K562 (cell line): ENCODE results near the gene ELOF1. TPM values are rescaled to one million over a fixed set of nuclear protein-coding genes. Genes with fewer than 3 reads are reported as not detected.

ENCODE experiments used
- ATAC-seq: fragments of 200-7000 bp; cut with Tn5 transposase; 3 replicates; pipeline ENCODE4 v1.9.1; 2020; ENCODE audit warnings: moderate library complexity
- BruUV-seq: library from RNA; stranded (reverse); fragments of 400-500 nt; replicated peaks from 2 replicates; lab custom pipeline; 2021; lab: Mats Ljungman, UMichigan
- CTCF ChIA-PET: fragments of 300-600 bp; formaldehyde crosslinking; extraction: SDS; loops from one replicate; lab custom pipeline; 2021; ENCODE audit warnings: low intra/inter-chr PET ratio; lab: Yijun Ruan, JAX
- POLR2A ChIA-PET: fragments of 300-600, 350-650 bp; sonication (Branson Sonifier 250); formaldehyde crosslinking; extraction: SDS; loops from one replicate; lab custom pipeline; 2021; ENCODE audit warnings: antibody characterized with exemption, inconsistent platforms; lab: Yijun Ruan, JAX
- DNase-seq, 4 experiments: peaks; one replicate each; pipeline versions ENCODE4 v3.0.0 to v3.0.0-alpha.2; 2011 to 2018; ENCODE audit warnings: low spot score in 3 of 4, mixed read lengths in 3 of 4; ENCODE audit errors: extremely low read depth in 1 of 4
- FAIRE-seq: peaks from 2 replicates; lab custom pipeline; 2011; peaks lifted over from hg19 to GRCh38; lab: Jason Lieb, UNC
- H2AFZ ChIP-seq: 2 replicates; pipeline ENCODE4 v1.6.0; 2011; ENCODE audit warnings: low read depth, low read length, control low read depth, inconsistent platforms
- H3K27ac ChIP-seq: fragments of 200-600 bp; 3 replicates; pipeline ENCODE4 v1.8.0; 2011; ENCODE audit warnings: low read depth, mild to moderate bottlenecking, control low read depth, inconsistent platforms, low read length, moderate library complexity, mixed read lengths; ENCODE audit errors: extremely low read depth
- H3K27me3 ChIP-seq, 2 experiments: fragments of 300-600 bp in 1 of 2; 2 replicates in 1 of 2; 3 replicates in 1 of 2; pipeline versions ENCODE4 v1.6.0 to v1.8.0; 2011; ENCODE audit warnings: inconsistent platforms in 2 of 2, low read length in 2 of 2, mild to moderate bottlenecking in 1 of 2, mixed read lengths in 1 of 2, moderate library complexity in 1 of 2; ENCODE audit not compliant: control insufficient read depth in 2 of 2, insufficient read depth in 2 of 2
- H3K36me3 ChIP-seq: fragments of 300-600 bp; 3 replicates; pipeline ENCODE4 v1.8.0; 2011; ENCODE audit warnings: mild to moderate bottlenecking, low read length, inconsistent platforms; ENCODE audit not compliant: control insufficient read depth, insufficient read depth
- H3K4me1 ChIP-seq, 2 experiments: fragments of 200-600 bp in 1 of 2; replicated peaks in 1 of 2; 2 replicates in 1 of 2; 3 replicates in 1 of 2; pipeline versions ENCODE4 v1.5.1 to v1.8.0; 2011; ENCODE audit warnings: inconsistent platforms in 2 of 2, low read length in 2 of 2, mild to moderate bottlenecking in 1 of 2, mixed read lengths in 1 of 2, moderate library complexity in 1 of 2; ENCODE audit not compliant: control insufficient read depth in 2 of 2, insufficient read depth in 2 of 2
- H3K4me2 ChIP-seq: 2 replicates; pipeline ENCODE4 v1.6.1; 2011; ENCODE audit warnings: low read length, control low read depth, inconsistent platforms, mixed read lengths; ENCODE audit not compliant: insufficient read depth
- H3K4me3 ChIP-seq: fragments of 200-600 bp; sonication (generic), shearing (Covaris generic); 2 replicates; pipeline ENCODE4 v1.5.1; 2016; ENCODE audit warnings: control low read depth, inconsistent platforms
- H3K79me2 ChIP-seq: fragments of 200-600 bp; 3 replicates; pipeline ENCODE4 v1.8.0; 2011; ENCODE audit warnings: low read length, inconsistent platforms; ENCODE audit not compliant: control insufficient read depth, insufficient read depth
- H3K9ac ChIP-seq, 2 experiments: 2 replicates each; pipeline versions ENCODE4 v1.6.0 to v1.6.1; 2011; ENCODE audit warnings: low read depth in 2 of 2, low read length in 2 of 2, control low read depth in 1 of 2, inconsistent platforms in 1 of 2, mild to moderate bottlenecking in 1 of 2, mixed read lengths in 1 of 2; ENCODE audit not compliant: insufficient read depth in 1 of 2
- H3K9me1 ChIP-seq: one replicate; pipeline ENCODE4 v1.6.0; 2011; ENCODE audit warnings: inconsistent platforms, mild to moderate bottlenecking, low read length, moderate library complexity; ENCODE audit not compliant: control insufficient read depth, insufficient read depth
- H3K9me3 ChIP-seq: replicated peaks from 2 replicates; pipeline ENCODE4 v1.5.1; 2011; ENCODE audit warnings: low read depth, low read length, inconsistent platforms; ENCODE audit not compliant: control insufficient read depth, insufficient read depth
- H4K20me1 ChIP-seq: replicated peaks from 2 replicates; pipeline ENCODE4 v1.6.1; 2011; ENCODE audit warnings: low read length, inconsistent platforms, mixed read lengths; ENCODE audit not compliant: control insufficient read depth, insufficient read depth
- CHD1 ChIP-seq: fragments of 200-600 bp; sonication (generic); IDR thresholded peaks from one replicate; pipeline ENCODE4 v1.6.1; 2012; ENCODE audit warnings: mild to moderate bottlenecking, moderate library complexity, low read length, inconsistent platforms
- HDGF ChIP-seq: fragments of 450-650 bp; IDR thresholded peaks from 2 replicates; pipeline ENCODE4 v1.6.1; 2016
- KLF6 ChIP-seq: fragments of 250-450 bp; sonication (Bioruptor Pico); IDR thresholded peaks from 2 replicates; pipeline ENCODE4 v1.4.0; 2020; ENCODE audit warnings: mild to moderate bottlenecking, moderate library complexity, borderline replicate concordance
- NFE2 ChIP-seq: IDR thresholded peaks from 2 replicates; pipeline ENCODE4 v1.6.1; 2014; ENCODE audit warnings: antibody characterized with exemption, low read depth
- NR1H2 ChIP-seq: sonication (generic); formaldehyde crosslinking; IDR thresholded peaks from 2 replicates; pipeline ENCODE4 v1.4.0; 2020; ENCODE audit warnings: mild to moderate bottlenecking, missing genetic modification reagents
- NR2C2 ChIP-seq, 2 experiments: fragments of 200-800 bp in 1 of 2; sonication (Bioruptor generic) in 1 of 2; sonication (generic) in 1 of 2; formaldehyde crosslinking in 1 of 2; IDR thresholded peaks; 2 replicates each; pipeline versions ENCODE4 v1.6.1 to v1.8.0; 2016 to 2022; ENCODE audit warnings: mild to moderate bottlenecking in 1 of 2, missing compliant biosample characterization in 1 of 2, missing genetic modification characterization in 1 of 2, missing genetic modification reagents in 1 of 2
- POLR2G ChIP-seq: fragments of 200-400 bp; formaldehyde crosslinking; IDR thresholded peaks from 2 replicates; pipeline ENCODE4 v1.6.1; 2017; ENCODE audit warnings: low read depth, mild to moderate bottlenecking, antibody characterized with exemption, low read length, moderate library complexity
- SMARCC2 ChIP-seq: fragments of 450-650 bp; IDR thresholded peaks from 2 replicates; pipeline ENCODE4 v1.6.1; 2017; ENCODE audit warnings: antibody characterized with exemption, moderate library complexity, mild to moderate bottlenecking, low read depth
- ZC3H11A ChIP-seq: IDR thresholded peaks from 2 replicates; pipeline ENCODE4 v1.6.1; 2012; ENCODE audit warnings: low read depth, low read length, improper control_type of control experiment
- ZEB2 ChIP-seq: fragments of 450-650 bp; IDR thresholded peaks from 2 replicates; pipeline ENCODE4 v1.6.1; 2016
- ZNF551 ChIP-seq: fragments of 250-450 bp; sonication (Bioruptor Pico); IDR thresholded peaks from 2 replicates; pipeline ENCODE4 v1.5.0; 2021; ENCODE audit warnings: mild to moderate bottlenecking, moderate library complexity
- ZNF77 ChIP-seq: fragments of 250-450 bp; sonication (Bioruptor Pico); IDR thresholded peaks from 2 replicates; pipeline ENCODE4 v1.5.0; 2020
- whole genome bisulfite sequencing: fragments of 100-300 bp; shearing (Covaris generic); methylation state at CpG from one replicate; pipeline ENCODE4 v1.1.6; 2016; ENCODE audit warnings: low coverage, mixed read lengths; ENCODE audit not compliant: insufficient coverage; ENCODE audit errors: missing lambda C conversion rate; 5-methylcytosine and 5-hydroxymethylcytosine counted together
- in situ Hi-C: fragments of 300-500 bp; cut with MboI; formaldehyde crosslinking; loops from 4 replicates; pipeline ENCODE4 v1.15.0; 2018; ENCODE audit warnings: inconsistent platforms, mixed read lengths
- intact Hi-C: fragments of 100-400 bp; cut with micrococcal nuclease; formaldehyde crosslinking; loops from 2 replicates; pipeline ENCODE4 v1.14.2; 2022
- polyA plus RNA-seq, 8 experiments: library from polyadenylated mRNA; depleted of rRNA in 4 of 8; stranded (reverse) in 5 of 8; unstranded in 3 of 8; fragments of >200 nt; fragmentation: Nextera tagmentation in 2 of 8; fragmentation: Illumina TruSeq in 1 of 8; extraction: Ambion mirVana in 2 of 8; extraction: Trizol in 1 of 8; gene quantifications; 2 replicates each; pipeline versions ENCODE4 v1.2.1 to v1.2.3, GENCODE V29; 2011 to 2014; ENCODE audit warnings: inconsistent platforms in 1 of 8, missing spikeins in 1 of 8
- total RNA-seq, 7 experiments: library from RNA; depleted of rRNA in 6 of 7; stranded (reverse); fragments of >200 nt in 6 of 7; fragmentation: Illumina TruSeq in 2 of 7; extraction: Trizol in 2 of 7; gene quantifications; 2 replicates each; pipeline versions ENCODE4 v1.2.1 to v1.2.3, GENCODE V29; 2011 to 2021; ENCODE audit warnings: low replicate concordance in 1 of 7
- TF ChIP-seq, protein P1 (sequence below): sonication (generic); formaldehyde crosslinking; IDR thresholded peaks from 2 replicates; pipeline ENCODE4 v1.8.0; 2022; ENCODE audit warnings: mild to moderate bottlenecking, missing genetic modification reagents
- TF ChIP-seq, protein P2 (sequence below): fragments of 150-350 bp; IDR thresholded peaks from 2 replicates; pipeline ENCODE4 v1.6.1; 2014; ENCODE audit warnings: low read depth, mild to moderate bottlenecking, low read length, borderline replicate concordance
- TF ChIP-seq, protein P3 (sequence below): fragments of 450-650 bp; IDR thresholded peaks from 2 replicates; pipeline ENCODE4 v1.7.0; 2016; ENCODE audit warnings: borderline replicate concordance
- TF ChIP-seq, protein P4 (sequence below): fragments of 250-450 bp; sonication (Bioruptor Pico); IDR thresholded peaks from 2 replicates; pipeline ENCODE4 v1.6.1; 2021; ENCODE audit warnings: mild to moderate bottlenecking

The ELOF1 gene
- total and polyA plus RNA-seq, 9 of the 15 experiments (the other 6 are each of a cell fraction or from before 2014, with no cell fraction given) = 16.7 to 147 (median 74.2) TPM

DNA sequence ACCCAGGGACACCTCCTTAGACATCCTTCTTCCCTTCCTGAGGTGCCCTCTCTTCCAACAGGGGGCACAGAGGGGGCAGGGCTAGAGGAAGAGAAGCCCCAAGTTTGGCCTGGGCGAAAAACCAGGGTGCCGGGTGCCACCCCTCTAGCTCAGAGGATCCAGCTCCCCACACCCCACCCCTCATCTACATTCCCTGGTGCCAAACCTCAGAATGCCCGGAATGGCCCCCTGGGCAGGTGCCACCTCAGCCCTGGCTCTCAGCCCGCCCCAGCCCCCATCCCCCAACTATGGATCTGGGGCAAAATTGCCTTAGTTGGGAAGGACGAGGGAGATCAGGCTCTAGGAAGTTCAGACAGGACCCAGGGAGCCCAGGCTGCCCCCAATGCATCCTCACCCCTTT lies 18.4 kb downstream of the ELOF1 start:
- FAIRE-seq (no peak), DNase-seq (no peak), ATAC-seq (no peak)
- Histone ChIP-seq H3K4me2 (no peak overlapping the region), H3K79me2 (no peaks in the 10 kb centered on the region), H3K9me3 (no peaks in the 10 kb centered on the region), H3K4me3 (no peak overlapping the region), H3K27ac (no peak overlapping the region), H4K20me1 (no peaks in the 10 kb centered on the region), H3K36me3 (no peaks in the 10 kb centered on the region), H3K4me1 (peaks cover 25 to 40% of the 10 kb centered on the region in 2 experiments; a peak in 4 of 5 replicates), H3K9ac (peak overlapping the region in 1 of 2 experiments; percentile 88; a peak in 2 of 4 replicates), H2AFZ (no peak overlapping the region), H3K9me1 (no peaks in the 10 kb centered on the region), H3K27me3 (no peaks in the 10 kb centered on the region)
- BruUV-seq = no TSS peak
- CTCF ChIA-PET = no interaction called here
- 73% methylated on average over 2 of the region's 5 CpGs for WGBS
- TF ChIP-seq, protein P1, sequence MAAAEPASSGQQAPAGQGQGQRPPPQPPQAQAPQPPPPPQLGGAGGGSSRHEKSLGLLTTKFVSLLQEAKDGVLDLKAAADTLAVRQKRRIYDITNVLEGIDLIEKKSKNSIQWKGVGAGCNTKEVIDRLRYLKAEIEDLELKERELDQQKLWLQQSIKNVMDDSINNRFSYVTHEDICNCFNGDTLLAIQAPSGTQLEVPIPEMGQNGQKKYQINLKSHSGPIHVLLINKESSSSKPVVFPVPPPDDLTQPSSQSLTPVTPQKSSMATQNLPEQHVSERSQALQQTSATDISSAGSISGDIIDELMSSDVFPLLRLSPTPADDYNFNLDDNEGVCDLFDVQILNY (CRISPR knock-in tag) = no peak
- no peak for TF ChIP-seq ZC3H11A
- TF ChIP-seq HDGF = no peak
- TF ChIP-seq ZNF551 (CRISPR knock-in tag) = no peak
- no peak for TF ChIP-seq SMARCC2
- TF ChIP-seq ZNF77 (CRISPR knock-in tag) = no peak
- TF ChIP-seq, protein P2, sequence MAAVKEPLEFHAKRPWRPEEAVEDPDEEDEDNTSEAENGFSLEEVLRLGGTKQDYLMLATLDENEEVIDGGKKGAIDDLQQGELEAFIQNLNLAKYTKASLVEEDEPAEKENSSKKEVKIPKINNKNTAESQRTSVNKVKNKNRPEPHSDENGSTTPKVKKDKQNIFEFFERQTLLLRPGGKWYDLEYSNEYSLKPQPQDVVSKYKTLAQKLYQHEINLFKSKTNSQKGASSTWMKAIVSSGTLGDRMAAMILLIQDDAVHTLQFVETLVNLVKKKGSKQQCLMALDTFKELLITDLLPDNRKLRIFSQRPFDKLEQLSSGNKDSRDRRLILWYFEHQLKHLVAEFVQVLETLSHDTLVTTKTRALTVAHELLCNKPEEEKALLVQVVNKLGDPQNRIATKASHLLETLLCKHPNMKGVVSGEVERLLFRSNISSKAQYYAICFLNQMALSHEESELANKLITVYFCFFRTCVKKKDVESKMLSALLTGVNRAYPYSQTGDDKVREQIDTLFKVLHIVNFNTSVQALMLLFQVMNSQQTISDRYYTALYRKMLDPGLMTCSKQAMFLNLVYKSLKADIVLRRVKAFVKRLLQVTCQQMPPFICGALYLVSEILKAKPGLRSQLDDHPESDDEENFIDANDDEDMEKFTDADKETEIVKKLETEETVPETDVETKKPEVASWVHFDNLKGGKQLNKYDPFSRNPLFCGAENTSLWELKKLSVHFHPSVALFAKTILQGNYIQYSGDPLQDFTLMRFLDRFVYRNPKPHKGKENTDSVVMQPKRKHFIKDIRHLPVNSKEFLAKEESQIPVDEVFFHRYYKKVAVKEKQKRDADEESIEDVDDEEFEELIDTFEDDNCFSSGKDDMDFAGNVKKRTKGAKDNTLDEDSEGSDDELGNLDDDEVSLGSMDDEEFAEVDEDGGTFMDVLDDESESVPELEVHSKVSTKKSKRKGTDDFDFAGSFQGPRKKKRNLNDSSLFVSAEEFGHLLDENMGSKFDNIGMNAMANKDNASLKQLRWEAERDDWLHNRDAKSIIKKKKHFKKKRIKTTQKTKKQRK = no peak
- TF ChIP-seq CHD1 = no peak
- TF ChIP-seq KLF6 (CRISPR knock-in tag) = no peak
- TF ChIP-seq, protein P3, sequence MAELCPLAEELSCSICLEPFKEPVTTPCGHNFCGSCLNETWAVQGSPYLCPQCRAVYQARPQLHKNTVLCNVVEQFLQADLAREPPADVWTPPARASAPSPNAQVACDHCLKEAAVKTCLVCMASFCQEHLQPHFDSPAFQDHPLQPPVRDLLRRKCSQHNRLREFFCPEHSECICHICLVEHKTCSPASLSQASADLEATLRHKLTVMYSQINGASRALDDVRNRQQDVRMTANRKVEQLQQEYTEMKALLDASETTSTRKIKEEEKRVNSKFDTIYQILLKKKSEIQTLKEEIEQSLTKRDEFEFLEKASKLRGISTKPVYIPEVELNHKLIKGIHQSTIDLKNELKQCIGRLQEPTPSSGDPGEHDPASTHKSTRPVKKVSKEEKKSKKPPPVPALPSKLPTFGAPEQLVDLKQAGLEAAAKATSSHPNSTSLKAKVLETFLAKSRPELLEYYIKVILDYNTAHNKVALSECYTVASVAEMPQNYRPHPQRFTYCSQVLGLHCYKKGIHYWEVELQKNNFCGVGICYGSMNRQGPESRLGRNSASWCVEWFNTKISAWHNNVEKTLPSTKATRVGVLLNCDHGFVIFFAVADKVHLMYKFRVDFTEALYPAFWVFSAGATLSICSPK = no peak
- TF ChIP-seq, protein P4, sequence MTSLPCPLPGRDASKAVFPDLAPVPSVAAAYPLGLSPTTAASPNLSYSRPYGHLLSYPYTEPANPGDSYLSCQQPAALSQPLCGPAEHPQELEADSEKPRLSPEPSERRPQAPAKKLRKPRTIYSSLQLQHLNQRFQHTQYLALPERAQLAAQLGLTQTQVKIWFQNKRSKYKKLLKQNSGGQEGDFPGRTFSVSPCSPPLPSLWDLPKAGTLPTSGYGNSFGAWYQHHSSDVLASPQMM (CRISPR knock-in tag) = no peak
- TF ChIP-seq NR1H2 = no peak
- no peak for TF ChIP-seq NR2C2 (CRISPR knock-in tag; IDR thresholded peaks at IDR 0.05)
- TF ChIP-seq NR2C2 (tag; IDR thresholded peaks at IDR 0.05) = no peak
- no peak for TF ChIP-seq NFE2
- no peak for TF ChIP-seq ZEB2
- TF ChIP-seq POLR2G = no peak
- in situ Hi-C loops (no loop called here), intact Hi-C loops (no loop called here)
- POLR2A ChIA-PET = interaction anchor here (0.6 kb wide), 1 partner anchor 628 kb away, joined by 4 read pairs; no protein-coding TSS in a partner anchor
